Measurements from ENCODE around the gene BUD13.
A peak's percentile ranks its signal among the peaks of the same experiment; 100 is the strongest.
"Not testable (repeated sequence)": the region's sequence is repeated elsewhere in the genome, so short reads cannot be mapped to it uniquely, and the experiment has no call there.

BUD13 gene

GRCh38 chr11:116772443-116773202, at the start of gene BUD13:
BUD13 (minus strand) TSS chr11:116772987; CDS start chr11:116772964, 23 bp downstream.
- peak; percentile 88 for DNase-seq

- no peak for DNase-seq
Measured at GRCh38 chr11:116822575-116822974, 49.8 kb upstream of the BUD13 start.

- DNase-seq: no peak
Measured at GRCh38 chr11:116821050-116821918, 48.5 kb upstream of the BUD13 start.

DNA sequence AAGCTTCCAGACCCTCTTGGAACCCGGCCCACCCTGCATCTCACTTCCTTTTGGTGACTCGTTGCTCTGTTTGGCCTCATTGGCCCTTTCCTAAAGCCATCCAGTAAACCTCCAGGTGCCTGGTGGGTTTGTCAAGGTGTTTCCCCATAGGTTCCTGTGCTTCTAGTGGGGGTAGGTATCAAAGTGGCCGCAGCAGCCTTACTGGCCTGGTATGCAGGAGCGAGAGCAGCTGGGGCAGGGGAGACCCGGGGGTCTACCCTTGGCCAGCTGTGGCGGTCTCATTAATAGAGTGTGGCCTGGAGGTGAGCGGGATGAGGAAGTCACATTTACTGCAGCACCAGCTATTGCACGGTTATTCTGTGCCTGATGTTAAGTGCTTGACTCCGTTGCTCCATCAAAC, 46.3 kb upstream of the BUD13 start:
- no peak for DNase-seq

GRCh38 chr11:116814502-116814901, 41.7 kb upstream of the BUD13 start:
- DNase-seq: no peak

- no peak for DNase-seq
Measured at GRCh38 chr11:116813781-116814471, 41.1 kb upstream of the BUD13 start.

GRCh38 chr11:116813170-116813569, 40.4 kb upstream of the BUD13 start:
- DNase-seq: no peak

GRCh38 chr11:116812109-116812508, 39.3 kb upstream of the BUD13 start:
- DNase-seq: no peak

- DNase-seq: no peak
Measured at GRCh38 chr11:116811194-116811593, 38.4 kb upstream of the BUD13 start.

- no peak for DNase-seq
Measured at GRCh38 chr11:116808262-116809175, 35.7 kb upstream of the BUD13 start.

DNA sequence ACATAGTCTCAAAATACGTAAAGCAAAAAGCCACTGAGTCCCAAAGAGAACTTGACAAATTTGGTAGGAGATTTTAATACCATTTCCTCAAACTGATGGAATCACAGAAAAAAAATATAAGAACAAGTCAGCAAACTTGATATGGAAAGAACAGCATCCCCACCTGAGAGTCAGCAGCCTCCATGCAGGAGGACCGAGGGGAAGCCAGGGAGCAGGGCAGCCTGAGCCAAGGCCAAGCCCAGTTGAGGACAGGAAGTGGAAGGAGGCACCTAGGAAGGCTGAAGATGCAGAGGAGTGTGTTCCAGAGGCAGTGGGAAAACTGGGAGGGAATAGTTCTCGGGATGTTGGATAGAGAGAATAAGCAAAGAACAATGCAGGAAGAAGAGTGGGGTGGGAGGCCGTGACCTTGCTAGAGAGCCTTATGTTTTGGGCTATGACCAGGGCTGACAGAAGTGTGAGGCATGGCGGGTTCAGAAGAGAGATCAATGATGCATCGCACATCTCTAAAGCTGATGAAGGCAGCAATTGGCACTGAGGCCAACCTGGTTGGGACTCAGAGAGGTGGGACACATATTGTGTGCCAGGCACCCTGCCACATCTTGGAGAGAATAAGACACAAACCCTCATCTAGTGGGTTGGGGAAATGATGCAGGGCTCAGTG, 34.9 kb upstream of the BUD13 start:
- DNase-seq: no peak

GRCh38 chr11:116804001-116804400, 31.2 kb upstream of the BUD13 start:
- no peak for DNase-seq

DNA sequence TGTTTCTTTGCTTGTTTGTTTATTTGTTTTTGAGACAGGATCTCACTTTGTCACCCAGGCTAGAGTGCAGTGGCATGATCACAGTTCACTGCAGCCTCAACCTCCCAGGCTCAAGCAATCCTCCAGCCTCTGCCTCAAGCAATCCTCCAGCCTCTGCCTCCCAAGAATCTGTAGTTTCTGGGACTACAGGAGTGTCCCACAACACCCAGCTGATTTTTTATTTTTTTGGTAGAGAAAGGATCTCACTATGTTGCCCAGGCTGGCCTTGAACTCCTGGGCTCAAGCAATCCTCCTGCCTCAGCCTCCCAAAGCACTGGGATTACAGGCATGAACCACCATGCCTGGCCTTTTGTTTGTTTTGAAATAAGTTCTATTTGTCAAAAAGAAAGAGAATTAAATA, 28.9 kb upstream of the BUD13 start:
- not testable (repeated sequence) for DNase-seq

DNA sequence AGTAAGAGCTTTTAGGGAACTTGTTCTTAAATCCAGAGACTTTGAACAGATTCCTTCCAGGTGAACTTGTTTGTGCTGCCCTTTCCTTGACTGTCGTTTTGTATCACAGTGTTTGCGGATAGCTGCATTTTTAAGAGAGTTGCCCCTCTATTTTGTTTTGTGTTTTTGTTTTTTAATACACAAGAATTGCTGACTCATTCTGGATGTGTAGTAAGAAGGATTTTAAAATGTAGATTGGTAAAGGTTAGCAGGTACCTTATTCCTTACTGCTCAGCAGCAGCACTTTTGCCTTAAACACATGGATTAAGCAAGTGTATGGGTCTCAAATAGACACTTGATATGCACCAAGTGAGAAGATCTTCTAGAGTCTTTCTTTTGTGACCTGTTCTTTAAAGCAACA, 27.8 kb upstream of the BUD13 start:
- DNase-seq: no peak

DNA sequence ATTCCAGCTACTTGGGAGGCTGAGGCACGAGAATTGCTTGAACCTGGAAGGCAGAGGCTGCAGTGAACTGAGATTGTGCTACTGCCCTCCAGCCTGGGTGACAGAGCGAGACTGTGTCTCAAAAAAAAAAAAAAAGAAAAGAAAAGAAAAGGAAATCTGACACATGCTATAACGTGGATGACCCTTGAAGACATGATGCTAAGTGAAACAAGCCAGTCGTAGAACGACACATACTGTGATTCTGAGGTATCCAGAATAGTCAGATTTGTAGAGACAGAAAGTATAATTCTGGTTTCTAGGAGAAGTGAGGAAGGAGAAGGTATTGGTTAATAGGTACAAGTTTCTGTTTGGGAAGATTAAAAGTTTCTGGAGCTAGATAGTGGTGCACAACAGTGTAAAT, 25.6 kb upstream of the BUD13 start:
- DNase-seq: no peak

- DNase-seq: no peak
Measured at GRCh38 chr11:116797816-116798215, 25.0 kb upstream of the BUD13 start.

GRCh38 chr11:116796548-116796947, 23.8 kb upstream of the BUD13 start:
- no peak for DNase-seq

DNA sequence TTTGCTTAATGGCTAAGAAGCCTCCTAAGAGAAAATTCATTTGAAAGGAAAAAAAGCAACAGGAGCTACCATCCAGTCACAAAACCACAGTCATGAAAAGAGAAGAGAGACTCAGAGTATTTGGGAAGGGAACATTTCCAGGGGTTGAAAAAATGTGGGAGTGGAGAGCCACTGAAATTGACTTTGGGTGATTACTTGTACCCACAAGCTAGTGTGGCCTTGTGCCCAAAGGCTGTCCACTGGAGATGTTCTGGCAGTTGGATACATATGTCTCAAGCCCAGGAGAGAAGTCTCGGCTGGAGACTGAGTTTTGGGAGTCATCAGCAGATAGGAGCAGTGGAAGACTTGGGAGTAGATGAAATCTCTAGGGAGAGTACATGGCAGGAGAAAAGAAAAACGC, 22.1 kb upstream of the BUD13 start:
- DNase-seq: no peak

DNA sequence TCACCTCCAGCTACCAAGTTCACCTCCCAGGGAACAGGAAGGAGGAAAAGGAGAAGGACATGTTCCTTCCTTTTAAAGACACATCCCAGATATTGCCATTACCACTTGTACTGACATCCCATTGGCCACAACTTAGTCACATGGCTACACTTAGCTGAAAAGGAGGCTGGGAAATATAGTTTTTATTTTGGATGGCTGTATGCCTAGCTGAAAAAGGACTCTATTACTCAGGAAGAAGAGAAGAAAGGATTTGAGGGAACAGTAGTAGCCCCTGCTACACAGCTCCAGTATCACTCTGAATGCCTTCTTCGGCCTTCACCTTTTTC, 20.9 kb upstream of the BUD13 start:
- no peak for DNase-seq

- no peak for DNase-seq
Measured at GRCh38 chr11:116792869-116793771, 20.3 kb upstream of the BUD13 start.
